Glutamatergic neuron (in vitro differentiated cells): ENCODE measurements around the gene PRDM8. TPM values are rescaled to one million over a fixed set of nuclear protein-coding genes. Genes with fewer than 3 reads are reported as not detected.
"Not testable (repeated sequence)": the region's sequence is repeated elsewhere in the genome, so short reads cannot be mapped to it uniquely, and the experiment has no call there.

Experiments used
- DNase-seq: peaks from one replicate; pipeline ENCODE4 v3.0.0; 2022
- H3K27ac Mint-ChIP-seq: one replicate; pipeline ENCODE4 v1.8.0; 2020; ENCODE audit warnings: mild to moderate bottlenecking, mixed read lengths, inconsistent platforms; ENCODE audit not compliant: unreplicated experiment
- H3K27me3 Mint-ChIP-seq: one replicate; pipeline ENCODE4 v1.8.0; 2020; ENCODE audit warnings: mild to moderate bottlenecking, moderate library complexity, mixed read lengths, inconsistent platforms; ENCODE audit not compliant: unreplicated experiment
- H3K36me3 Mint-ChIP-seq: one replicate; pipeline ENCODE4 v1.8.0; 2020; ENCODE audit warnings: mild to moderate bottlenecking, mixed read lengths, inconsistent platforms; ENCODE audit not compliant: unreplicated experiment
- H3K4me1 Mint-ChIP-seq: one replicate; pipeline ENCODE4 v1.8.0; 2020; ENCODE audit warnings: mild to moderate bottlenecking, low read depth, mixed read lengths, inconsistent platforms; ENCODE audit not compliant: unreplicated experiment
- H3K4me3 Mint-ChIP-seq: one replicate; pipeline ENCODE4 v1.8.0; 2020; ENCODE audit warnings: mild to moderate bottlenecking, mixed read lengths, inconsistent platforms; ENCODE audit not compliant: unreplicated experiment
- H3K9me3 Mint-ChIP-seq: one replicate; pipeline ENCODE4 v1.8.0; 2020; ENCODE audit warnings: mild to moderate bottlenecking, moderate library complexity, mixed read lengths, inconsistent platforms; ENCODE audit not compliant: unreplicated experiment
- total RNA-seq: library from RNA; stranded (reverse); fragmentation: NEBNext Ultra II Directional; extraction: Animal tissue kit (Norgen Biotek cat#: 25700); gene quantifications from one replicate; pipeline ENCODE4 v1.2.1, GENCODE V29; 2021; ENCODE audit not compliant: unreplicated experiment
- TF ChIP-seq, protein P1 (sequence below): fragments of 200-600 bp; sonication (generic); IDR thresholded peaks from one replicate; pipeline ENCODE4 v1.5.0; 2021; ENCODE audit not compliant: partially characterized antibody, unreplicated experiment

The PRDM8 gene
- total RNA-seq, 1 donor from 2014 or later, result 16.6 TPM

DNA sequence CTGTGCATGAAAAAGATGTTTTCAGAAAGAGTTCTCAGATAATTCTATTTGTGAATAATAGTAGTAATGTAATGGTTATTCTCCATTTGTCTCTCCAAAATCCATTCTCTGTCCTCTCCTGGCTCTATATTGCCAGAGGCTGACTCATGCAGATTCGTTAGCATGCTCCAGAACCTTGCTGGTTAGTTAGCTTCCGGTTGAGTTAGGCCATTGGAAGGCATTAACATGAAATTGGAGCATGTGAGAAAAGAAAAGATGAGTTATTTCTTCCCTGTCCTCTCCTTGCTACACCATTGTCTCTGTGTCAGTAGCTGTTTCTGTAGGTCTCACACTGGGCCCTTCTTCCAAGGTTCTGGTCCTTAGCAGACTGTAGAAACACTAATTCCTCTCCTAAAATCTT is 23.5 kb upstream of the PRDM8 start:
- H3K27me3 Mint-ChIP-seq, result no peaks in the 10 kb centered on the region
- DNase-seq, result no peak
- H3K4me1 Mint-ChIP-seq, result no peaks in the 10 kb centered on the region
- no peak overlapping the region for H3K27ac Mint-ChIP-seq
- no peaks in the 10 kb centered on the region for H3K36me3 Mint-ChIP-seq
- TF ChIP-seq, protein P1, sequence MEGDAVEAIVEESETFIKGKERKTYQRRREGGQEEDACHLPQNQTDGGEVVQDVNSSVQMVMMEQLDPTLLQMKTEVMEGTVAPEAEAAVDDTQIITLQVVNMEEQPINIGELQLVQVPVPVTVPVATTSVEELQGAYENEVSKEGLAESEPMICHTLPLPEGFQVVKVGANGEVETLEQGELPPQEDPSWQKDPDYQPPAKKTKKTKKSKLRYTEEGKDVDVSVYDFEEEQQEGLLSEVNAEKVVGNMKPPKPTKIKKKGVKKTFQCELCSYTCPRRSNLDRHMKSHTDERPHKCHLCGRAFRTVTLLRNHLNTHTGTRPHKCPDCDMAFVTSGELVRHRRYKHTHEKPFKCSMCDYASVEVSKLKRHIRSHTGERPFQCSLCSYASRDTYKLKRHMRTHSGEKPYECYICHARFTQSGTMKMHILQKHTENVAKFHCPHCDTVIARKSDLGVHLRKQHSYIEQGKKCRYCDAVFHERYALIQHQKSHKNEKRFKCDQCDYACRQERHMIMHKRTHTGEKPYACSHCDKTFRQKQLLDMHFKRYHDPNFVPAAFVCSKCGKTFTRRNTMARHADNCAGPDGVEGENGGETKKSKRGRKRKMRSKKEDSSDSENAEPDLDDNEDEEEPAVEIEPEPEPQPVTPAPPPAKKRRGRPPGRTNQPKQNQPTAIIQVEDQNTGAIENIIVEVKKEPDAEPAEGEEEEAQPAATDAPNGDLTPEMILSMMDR, result no peak
- no peaks in the 10 kb centered on the region for H3K9me3 Mint-ChIP-seq
- no peak overlapping the region for H3K4me3 Mint-ChIP-seq

DNA sequence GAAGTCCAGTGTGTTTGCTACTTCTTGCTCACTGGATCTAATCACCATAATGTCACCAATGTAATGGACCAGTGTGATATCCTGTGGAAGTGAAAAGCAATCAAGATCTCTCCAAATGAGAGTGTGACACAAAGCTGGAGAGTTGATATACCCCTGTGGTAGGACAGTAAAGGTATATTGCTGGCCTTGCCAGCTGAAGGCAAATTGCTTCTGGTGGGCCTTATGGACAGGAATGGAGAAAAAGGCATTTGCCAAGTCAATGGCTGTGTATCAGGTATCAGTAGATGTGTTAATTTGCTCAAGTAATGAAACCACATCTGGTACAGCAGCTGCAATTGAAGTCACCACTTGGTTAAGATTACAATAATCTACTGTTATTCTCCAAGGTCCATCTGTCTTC is 19.5 kb upstream of the PRDM8 start:
- not testable (repeated sequence) for H3K27me3 Mint-ChIP-seq

DNA sequence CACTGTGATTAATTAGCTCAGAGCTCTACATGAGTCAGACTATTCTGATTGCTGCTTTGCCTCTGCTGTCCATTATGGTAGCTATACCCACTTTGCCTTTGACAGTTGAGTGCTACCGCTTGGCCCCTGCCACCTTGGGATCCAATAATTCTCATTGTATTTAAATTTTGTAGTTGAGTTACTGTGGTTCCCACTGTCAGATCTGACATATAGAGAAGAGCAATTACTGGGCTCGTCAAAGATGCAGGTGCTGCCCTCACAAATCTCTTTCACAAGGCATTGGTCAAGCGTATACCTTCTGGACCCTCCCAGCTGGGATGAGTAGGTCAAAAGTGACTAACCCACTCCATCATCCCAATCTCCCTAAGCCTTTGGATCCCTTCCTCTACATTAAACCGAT is 18.3 kb upstream of the PRDM8 start:
- H3K4me3 Mint-ChIP-seq, result no peak overlapping the region
- DNase-seq, result no peak
- TF ChIP-seq, protein P1, result no peak
- H3K36me3 Mint-ChIP-seq, result peaks cover 7% of the 10 kb centered on the region
- H3K9me3 Mint-ChIP-seq, result peaks cover 4% of the 10 kb centered on the region
- peaks cover 10% of the 10 kb centered on the region for H3K27me3 Mint-ChIP-seq
- peaks cover 11% of the 10 kb centered on the region for H3K4me1 Mint-ChIP-seq
- no peak overlapping the region for H3K27ac Mint-ChIP-seq

More for the DNA sequence above, 19.5 kb upstream of the PRDM8 start:
- H3K36me3 Mint-ChIP-seq, H3K4me3 Mint-ChIP-seq, H3K27ac Mint-ChIP-seq, DNase-seq, H3K4me1 Mint-ChIP-seq, H3K9me3 Mint-ChIP-seq: not testable (repeated sequence)

DNA sequence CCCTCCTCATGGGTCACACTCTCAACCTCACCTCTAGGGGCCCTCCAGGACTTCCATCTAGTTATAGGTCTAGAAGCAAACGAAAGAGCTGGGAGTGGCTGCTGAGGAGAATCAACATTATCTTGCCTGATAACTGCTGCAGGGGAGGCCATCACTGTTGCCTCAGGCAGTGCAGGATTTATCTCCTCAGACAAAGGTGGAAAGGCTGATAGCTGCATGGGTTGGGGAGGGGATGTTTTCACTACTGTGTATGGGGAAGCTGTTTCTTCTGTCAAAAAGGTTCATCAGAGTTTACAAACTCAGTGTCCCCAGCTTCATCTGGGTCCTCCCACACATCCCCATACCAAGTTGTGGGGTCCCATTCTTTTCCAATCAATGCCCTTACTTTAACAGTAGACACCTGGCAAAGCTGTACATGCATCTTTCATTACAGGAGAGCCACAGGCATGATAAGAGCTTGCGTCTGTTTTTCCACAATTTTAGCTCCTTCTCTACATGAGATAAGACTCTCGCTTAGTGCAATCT is 17.6 kb upstream of the PRDM8 start:
- H3K36me3 Mint-ChIP-seq, result peaks cover 7% of the 10 kb centered on the region
- peaks cover 10% of the 10 kb centered on the region for H3K27me3 Mint-ChIP-seq
- TF ChIP-seq, protein P1, result no peak
- peaks cover 4% of the 10 kb centered on the region for H3K9me3 Mint-ChIP-seq
- DNase-seq, result no peak
- no peak overlapping the region for H3K4me3 Mint-ChIP-seq
- H3K4me1 Mint-ChIP-seq, result peaks cover 11% of the 10 kb centered on the region
- H3K27ac Mint-ChIP-seq, result no peak overlapping the region

DNA sequence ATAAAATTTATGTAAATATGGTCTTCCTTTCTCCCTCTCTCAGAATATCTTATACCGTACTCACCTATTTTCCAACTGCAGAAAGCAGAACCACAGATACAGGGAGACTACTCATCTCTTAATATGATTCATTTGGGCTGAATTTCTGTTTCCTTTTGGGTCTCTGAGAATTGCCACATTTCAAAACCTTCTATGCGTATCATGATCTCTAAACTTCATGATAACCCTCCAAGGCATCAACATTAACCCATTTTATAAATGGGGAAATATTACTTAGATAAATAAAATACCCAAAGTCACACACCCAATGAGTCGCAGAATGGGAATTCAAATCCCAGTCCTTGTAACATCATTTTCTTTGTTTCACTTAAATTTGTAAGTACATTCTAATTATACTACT is 16.6 kb upstream of the PRDM8 start:
- TF ChIP-seq, protein P1, result no peak
- no peak overlapping the region for H3K27ac Mint-ChIP-seq
- H3K4me3 Mint-ChIP-seq, result no peak overlapping the region
- peaks cover 10% of the 10 kb centered on the region for H3K9me3 Mint-ChIP-seq
- peaks cover 7% of the 10 kb centered on the region for H3K36me3 Mint-ChIP-seq
- peaks cover 18% of the 10 kb centered on the region for H3K27me3 Mint-ChIP-seq
- no peak for DNase-seq
- peaks cover 19% of the 10 kb centered on the region for H3K4me1 Mint-ChIP-seq
